ENCODE data around the gene ZNF385C. TPM values are rescaled to one million over a fixed set of nuclear protein-coding genes. Genes with fewer than 3 reads are reported as not detected.
"Not testable (repeated sequence)": the region's sequence is repeated elsewhere in the genome, so short reads cannot be mapped to it uniquely, and the experiment has no call there.

The ZNF385C gene
- polyA plus RNA-seq, 4 donors, result 5.6 to 7.4 (median 6.4) TPM

DNA sequence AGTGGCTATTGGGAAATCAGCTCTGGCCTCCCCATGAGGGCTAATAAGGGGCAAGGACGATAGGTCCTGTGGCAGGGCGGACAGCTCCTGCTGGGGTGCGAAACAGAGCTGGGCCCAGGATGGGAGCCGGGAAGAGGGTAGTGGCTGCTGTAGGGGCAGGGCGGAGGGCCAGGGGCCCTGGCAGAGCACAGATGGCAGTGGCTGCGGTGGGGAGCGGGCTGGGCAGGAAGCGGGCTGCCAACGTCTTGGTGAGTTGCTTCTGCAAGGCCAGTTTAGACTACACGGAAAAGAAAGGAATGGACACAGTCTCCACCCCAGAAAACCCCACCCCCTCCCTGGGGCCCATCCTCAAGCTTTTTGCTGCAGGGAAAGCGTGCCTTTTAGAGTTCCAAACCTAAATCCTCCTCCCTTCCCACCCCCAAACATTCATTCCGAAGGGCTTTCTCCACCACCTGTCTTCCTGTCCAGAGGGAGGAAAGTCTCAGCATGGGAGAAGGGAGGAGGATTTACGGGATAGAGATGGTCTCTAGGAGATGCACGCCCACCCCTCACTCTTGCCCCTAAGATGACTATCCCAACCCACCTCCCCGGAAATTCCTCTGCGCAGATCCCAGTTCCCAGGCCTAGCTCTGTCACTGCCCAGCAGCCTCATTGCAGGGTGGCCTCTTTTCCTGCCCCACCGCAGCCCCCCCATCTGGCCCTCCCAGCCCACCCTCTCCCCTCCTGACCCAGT is 71.2 kb downstream of the ZNF385C start:
- DNase-seq (ENCODE audit: low read depth in 4 of 4, low spot score in 3 of 4), result no peak

DNA sequence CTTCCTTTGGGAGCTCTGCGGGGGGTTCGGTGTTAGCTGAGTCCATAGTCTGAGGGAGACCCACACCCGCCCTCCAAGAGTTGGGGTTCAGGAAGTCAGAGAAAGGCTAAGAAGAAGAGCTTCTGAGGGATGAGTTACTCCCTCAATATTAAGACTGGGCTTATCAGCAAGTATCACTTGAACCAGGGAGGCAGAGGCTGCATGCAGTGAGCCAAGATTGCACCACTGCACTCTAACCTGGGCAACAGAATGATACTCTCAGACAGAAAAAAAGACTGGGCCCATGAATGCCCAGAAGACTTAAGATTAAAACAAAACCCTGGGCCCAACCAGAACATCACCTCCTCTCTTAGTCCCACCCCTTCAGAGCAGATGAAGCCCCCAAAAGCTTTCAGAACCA is 72.3 kb downstream of the ZNF385C start:
- DNase-seq (ENCODE audit: low read depth in 4 of 4, low spot score in 3 of 4), result no peak

DNA sequence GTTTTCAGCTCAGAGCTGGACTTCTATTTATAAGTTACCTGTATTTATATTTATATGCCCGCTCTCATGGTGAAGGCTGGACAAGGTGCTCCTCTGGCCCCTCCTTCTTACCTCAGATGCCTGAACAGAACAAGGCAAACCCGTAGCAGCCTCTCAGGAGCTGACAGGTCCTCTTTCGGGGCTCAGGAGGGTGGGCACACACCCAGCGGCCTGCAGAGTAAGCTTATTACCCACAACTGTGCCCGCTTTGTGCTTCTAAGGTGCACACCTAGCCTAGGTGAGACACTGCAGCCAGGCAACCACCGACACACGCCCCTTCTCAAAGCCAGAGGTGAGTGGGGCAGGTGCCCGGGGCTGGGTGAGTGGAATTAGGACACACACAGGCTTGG is 73.1 kb downstream of the ZNF385C start:
- no peak for DNase-seq (ENCODE audit: low read depth in 4 of 4, low spot score in 3 of 4)

DNA sequence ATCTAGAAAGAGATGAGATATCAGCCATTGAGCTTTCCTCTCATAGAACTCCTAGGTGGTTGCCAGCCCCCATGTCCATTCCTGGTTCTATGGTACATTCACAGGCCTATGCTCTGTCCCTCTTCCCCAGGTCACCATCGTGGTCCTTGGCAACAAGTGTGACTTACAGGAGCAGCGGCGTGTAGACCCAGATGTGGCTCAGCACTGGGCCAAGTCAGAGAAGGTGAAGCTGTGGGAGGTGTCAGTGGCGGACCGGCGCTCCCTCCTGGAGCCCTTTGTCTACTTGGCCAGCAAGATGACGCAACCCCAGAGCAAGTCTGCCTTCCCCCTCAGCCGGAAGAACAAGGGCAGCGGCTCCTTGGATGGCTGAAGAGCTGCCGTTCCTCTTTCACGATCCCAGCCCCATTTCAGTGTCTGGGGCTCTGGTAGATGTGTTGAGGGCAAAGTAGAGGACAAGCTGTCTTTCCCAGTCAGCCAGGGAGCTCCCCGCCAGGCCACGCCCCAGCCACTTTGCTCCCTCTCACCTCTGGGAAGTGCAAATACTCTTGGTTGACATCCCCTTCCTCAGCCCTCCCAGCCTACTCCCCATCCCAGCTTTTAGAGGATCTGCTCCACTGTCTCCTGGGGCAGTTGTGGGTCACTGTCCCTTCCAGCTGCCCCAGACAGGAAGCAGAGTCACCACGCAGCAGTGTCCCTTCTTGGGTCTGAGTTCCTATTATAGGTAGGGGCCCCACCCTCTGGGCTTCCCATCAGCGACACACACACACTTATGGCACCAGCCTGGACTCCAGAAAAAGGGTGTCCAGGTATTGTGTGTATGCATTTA is 74.5 kb downstream of the ZNF385C start:
- DNase-seq (ENCODE audit: low read depth in 4 of 4, low spot score in 3 of 4), result no peak

DNA sequence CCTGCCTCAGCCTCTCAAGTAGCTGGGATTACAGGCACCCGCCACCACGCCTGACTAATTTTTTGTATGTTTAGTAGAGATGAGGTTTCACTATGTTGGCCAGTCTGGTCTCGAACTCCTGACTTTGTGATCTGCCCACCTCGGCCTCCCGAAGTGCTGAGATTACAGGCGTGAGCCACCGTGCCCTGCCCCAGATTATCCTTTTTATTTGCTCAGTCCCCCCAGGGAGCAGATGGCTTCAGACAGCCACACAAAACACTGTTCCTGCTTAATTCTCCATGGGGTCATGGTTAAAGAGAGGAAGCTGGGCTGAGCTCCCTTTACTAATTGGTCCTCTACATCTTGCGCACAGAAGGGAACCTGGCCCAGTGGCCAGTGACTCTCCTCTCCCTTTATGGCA is 77.4 kb downstream of the ZNF385C start:
- not testable (repeated sequence) for DNase-seq (ENCODE audit: low read depth in 4 of 4, low spot score in 3 of 4)

DNA sequence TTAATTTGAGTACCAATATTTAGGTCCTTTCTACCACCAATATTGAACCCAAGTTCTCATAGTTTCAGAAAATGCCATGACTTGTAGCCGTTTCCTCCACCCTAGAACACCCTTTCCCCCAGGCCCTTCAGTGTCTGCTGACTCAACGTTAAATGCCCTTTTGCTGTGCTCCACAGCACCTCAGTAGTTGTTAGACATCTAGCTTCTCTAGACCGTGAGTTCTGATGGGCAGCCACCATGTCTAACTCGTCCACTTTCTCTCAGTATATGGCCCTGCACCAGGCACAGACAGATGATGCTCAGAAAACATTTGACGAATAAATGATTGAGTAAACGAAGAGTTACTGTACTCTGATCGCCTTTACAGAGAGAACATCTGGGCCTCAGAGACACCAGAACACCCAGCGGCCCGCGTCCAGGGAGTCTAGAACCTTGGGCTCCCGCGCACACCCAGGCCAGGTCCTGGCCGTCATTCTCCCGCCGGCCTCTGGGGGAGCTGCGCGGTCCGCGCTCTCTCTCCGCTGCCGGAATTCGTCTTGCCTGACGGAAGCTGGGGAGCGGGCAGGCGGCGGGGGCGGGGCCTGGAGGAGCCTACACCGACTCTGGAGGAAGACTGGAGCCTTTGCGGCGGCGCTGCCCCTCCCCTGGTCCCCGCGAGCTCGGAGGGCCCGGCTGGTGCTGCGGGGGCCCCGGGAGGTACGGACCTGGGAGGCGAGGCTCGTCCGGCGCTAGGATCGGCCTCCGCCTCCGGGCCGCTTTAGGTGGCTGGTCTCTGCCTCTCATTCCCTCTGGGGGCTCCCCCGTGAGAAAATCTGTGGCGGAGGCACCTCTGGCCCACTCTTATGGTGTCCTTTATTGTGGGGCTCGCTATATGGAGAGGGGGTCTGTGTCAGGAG is 78.5 kb downstream of the ZNF385C start, which contains the start of gene NKIRAS2:
Gene NKIRAS2, plus strand, starts transcription at position 582 of the 896 bp plus-strand sequence. CDS start 1,488 bp downstream, outside the sequence.
- DNase-seq (ENCODE audit: low read depth in 4 of 4, low spot score in 3 of 4), result peak; percentile 69 to 81 (median 76)

DNA sequence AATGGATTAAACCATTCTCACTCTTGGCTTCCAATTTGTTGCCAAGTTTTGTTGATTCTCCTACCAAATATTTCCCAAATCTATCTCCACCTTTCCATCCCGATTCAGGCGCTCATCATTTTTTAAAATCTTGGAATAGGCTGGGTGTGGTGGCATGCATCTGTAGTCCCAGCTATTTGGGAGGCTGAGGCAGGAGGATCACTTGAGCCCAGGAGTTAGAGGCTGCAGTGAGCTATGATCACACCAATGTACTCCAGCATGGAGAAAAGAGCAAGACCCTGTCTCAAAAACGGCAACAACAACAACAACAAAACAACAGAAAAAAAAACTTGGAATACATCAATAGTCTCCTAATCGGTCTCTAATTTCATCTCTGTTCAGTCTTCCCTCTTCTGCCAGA is 79.3 kb downstream of the ZNF385C start:
- DNase-seq (ENCODE audit: low read depth in 4 of 4, low spot score in 3 of 4), result no peak

DNA sequence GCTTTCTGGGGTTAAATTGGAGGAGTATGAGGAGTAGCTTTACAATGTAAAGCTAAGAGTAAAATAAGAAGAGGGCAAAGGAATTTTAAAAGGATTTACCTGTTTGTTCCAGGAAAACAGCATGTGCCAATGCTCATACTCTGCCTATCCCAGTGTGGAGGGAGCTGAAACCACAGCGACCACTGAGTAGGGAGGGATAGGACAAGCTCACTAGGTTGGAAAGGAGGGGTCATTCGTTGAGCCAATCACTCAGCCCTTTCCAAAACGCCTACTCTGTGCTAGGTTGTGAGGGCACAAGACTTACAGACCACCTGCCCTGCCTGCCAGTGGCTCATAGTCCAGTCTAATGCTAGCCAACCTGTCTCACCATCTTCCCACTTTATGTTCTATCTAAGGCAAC is 79.9 kb downstream of the ZNF385C start:
- no peak for DNase-seq (ENCODE audit: low read depth in 4 of 4, low spot score in 3 of 4)

DNA sequence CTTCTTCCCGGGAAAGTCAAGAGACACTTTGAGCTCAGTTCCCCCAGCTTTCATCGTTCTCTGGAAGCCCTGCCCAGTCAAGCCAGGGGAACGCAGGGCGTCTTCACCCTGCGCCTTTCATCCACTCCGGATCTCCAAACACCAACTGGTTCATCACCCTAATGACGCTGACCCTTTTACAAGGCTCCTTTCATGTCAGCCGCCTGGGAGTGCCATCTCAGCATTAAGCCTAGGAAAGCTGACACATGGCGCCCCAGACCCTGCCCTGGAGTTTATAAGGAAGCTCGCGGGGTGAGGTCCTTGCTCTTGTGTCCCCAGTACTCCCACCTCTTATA is 80.4 kb downstream of the ZNF385C start:
- DNase-seq (ENCODE audit: low read depth in 4 of 4, low spot score in 3 of 4), result no peak

DNA sequence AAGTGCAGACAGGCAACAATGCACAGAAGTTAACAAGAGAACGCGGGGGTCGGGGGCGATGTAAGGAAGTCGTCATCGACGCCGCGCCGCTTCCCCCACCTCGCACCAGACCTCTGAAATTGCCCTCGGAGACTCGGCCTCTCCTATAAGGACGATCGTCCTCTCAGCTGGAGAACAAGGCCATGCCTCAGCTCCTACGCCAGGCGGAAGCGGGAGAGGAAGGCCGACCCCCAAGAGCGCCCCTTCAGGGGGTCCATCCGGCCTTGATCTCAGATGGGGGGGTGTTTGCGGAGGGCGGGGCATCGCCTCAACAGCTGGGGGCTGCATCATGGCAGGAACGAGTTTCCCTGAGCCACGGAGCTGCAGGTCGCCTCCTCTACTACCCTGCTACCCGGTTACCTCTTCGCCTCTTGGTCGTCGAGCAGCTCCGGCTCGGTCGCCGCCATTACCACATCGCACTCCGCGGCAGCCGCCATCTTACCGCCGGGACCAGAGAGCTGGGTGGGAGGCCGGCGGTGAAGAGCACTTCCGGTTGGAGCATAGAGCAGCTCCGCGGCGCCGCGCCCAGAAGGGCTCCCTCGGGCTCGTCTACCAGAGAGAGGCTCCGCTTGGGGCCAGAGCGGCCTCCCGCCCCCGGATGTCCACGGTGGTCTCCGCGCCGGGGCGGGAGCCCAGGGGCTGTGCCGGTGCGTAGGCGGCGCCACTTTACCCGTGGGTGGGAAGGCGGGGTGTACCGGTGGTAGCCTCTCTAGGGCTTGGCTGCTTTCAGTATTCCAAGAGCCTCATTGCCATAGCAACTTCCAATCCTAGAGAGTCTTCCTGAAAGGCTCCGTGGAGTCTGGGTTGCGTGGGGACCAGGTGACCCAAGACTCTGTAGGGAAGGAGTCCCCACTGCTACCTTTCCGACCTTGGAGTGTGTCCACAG is 81.1 kb downstream of the ZNF385C start, which contains the start of gene DNAJC7:
Gene DNAJC7, minus strand, starts transcription at position 499 of the 925 bp plus-strand sequence. Its CDS starts 23 bp downstream, at position 476.
- peak; percentile 82 to 84 (median 82) for DNase-seq (ENCODE audit: low read depth in 4 of 4, low spot score in 3 of 4)

DNA sequence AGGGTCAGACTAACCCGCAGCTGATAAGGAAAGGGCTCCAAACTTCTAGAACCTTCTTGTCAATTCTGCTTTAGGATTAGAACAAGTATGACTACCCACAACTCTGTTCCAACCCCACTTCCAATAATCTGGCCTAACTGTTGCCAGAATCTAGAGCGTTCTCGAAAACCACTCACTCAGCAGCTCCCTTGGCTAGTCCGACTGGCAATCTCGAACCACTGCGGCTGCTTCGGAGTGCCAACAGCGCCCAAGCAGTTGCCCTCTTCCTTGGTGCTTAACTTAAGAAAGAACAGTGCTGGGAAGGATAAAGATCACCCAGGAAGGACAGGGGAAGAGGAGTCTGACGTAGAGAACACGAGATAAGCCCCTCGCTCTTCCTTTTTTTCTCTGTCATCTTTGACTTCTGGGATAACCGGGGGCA is 81.9 kb downstream of the ZNF385C start:
- DNase-seq (ENCODE audit: low read depth in 4 of 4, low spot score in 3 of 4), result no peak

DNA sequence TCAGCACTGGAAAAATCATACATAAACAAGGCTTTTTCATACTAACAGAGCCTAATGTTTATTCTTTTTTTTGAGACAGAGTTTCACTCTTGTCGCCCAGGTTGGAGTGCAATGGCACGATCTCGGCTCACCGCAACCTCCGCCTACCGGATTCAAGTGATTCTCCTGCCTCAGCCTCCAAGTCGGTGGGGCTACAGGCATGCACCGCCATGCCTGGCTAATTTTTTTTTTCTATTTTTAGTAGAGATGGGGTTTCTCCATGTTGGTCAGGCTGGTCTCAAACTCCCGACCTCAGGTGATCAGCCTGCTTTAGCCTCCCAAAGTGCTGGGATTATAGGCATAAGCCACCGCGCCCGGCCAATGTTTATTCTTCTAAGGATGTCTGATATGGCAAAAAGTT is 84.5 kb downstream of the ZNF385C start:
- not testable (repeated sequence) for DNase-seq (ENCODE audit: low read depth in 4 of 4, low spot score in 3 of 4)

DNA sequence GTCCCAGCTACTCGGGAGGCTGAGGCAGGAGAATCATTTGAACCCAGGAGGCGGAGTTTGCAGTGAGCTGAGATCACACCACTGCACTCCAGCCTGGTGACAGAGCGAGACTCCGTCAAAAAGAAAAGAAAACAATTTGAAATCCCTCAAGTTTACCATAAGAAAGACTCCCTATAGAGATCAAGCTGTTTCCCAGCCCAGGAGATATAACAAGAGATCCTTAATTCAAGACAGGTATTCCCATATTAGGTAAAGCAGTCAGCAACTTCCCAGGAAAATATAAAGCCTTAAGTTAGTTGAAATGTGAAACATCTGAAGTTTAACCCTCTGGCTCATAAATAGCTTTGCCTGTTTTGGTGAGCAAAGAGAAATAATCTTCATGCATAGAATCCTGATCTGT is 85.9 kb downstream of the ZNF385C start:
- DNase-seq (ENCODE audit: low read depth in 4 of 4, low spot score in 3 of 4), result not testable (repeated sequence)

DNA sequence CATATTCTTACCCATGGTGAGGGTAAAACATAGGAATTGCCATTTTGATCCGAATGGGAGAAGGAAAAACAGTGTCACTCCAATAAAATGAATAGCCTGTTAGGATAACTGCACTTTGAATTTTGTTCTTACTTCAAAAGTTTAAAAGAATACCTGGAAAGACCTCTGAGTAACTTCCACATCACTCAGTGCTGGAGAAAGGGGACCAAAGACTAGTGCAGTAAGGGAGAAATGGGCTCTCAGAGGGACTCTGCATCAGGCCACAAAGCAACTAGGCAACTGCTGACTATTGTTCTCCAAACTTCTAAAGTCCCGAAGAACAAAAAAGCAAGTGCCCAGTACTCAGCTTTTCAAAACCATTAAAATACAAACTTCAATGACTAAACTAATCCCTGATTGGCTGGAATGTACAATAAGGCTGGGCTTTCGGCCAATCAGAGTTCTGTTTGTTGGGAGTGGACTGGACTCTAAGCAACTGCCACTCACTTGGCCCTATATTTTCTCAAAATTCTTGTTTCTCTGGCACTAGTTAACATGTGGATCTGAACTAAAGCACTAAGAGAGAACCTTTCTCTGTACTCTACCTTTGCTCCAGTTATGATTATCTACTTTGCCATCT is 87.3 kb downstream of the ZNF385C start:
- DNase-seq (ENCODE audit: low read depth in 4 of 4, low spot score in 3 of 4), result no peak

DNA sequence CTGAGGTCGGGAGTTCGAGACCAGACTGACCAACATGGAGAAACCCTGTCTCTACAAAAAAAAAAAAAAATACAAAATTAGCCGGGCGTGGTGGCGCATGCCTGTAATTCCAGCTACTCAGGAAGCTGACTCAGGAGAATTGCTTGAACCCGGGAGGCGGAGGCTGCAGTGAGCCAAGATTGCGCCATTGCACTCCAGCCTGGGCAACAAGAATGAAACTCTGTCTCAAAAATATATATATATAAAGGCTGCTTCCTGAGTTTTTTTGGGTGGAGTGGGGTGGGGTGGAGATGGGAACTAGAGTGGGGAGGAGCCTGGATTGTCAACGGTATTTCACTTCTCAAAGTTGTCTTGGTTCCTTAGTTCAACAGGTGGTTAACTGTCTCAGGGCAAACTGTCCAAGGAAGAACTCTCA is 88.0 kb downstream of the ZNF385C start:
- DNase-seq (ENCODE audit: low read depth in 4 of 4, low spot score in 3 of 4), result not testable (repeated sequence)

DNA sequence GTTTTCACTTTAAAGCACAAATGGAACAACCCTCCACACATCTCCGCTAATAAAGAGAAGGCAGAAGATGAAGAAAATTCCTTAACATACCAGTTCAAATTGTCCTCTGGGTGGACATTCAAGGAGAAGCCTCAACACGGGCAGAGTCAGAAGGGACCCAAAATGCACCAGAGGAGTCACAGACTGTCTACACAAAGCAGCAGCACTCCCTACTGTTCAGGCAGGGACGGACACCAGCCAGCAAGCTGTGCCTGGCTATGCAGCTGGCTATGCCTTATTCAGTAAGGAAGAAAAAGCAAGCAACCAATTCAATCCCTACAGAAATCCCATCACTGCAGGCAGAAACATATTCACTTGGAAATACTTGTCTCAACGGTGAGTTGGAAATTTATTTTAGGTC is 89.1 kb downstream of the ZNF385C start:
- no peak for DNase-seq (ENCODE audit: low read depth in 4 of 4, low spot score in 3 of 4)

DNA sequence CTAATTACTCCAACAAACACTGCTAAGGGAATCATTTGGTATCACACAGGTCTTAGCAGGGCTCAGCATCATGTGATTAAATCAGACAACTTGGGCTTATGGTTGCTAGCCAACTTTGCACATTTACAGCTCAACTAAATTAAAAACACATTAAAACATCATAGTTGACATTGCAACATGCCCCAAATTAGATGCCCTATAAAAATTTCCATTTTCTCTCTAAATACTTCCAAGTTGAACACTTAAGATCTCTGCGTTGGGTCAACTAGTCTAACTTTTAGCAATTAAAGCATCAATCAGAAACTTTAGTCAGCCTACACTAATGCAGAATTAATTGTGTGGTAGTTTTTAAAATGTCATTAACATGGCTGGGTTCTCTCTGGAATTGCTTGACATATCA is 93.1 kb downstream of the ZNF385C start:
- no peak for DNase-seq (ENCODE audit: low read depth in 4 of 4, low spot score in 3 of 4)

DNA sequence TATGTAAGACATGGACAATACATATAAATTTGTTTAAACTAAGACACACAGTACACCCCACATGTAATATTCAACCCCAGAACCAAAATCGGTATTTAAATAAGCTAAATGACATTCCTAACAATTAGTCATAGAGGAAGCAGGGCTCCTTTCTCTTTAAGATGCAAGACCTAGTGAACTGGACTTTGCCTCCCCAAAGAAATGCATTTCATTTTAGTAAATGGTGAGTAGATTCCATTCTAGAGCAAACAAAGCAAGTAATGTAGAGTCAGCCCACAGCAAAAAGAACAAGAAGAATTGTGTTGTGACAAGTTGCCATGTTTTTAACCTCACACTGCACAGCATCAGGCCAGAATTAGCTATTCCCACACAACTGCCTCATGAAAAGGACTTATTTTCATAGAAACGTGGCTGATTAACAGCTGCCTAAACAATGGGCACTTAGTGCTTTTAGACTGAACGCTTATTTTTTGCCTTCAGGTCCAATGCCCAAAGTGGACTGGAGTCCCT is 95.4 kb downstream of the ZNF385C start:
- no peak for DNase-seq (ENCODE audit: low read depth in 4 of 4, low spot score in 3 of 4)

DNA sequence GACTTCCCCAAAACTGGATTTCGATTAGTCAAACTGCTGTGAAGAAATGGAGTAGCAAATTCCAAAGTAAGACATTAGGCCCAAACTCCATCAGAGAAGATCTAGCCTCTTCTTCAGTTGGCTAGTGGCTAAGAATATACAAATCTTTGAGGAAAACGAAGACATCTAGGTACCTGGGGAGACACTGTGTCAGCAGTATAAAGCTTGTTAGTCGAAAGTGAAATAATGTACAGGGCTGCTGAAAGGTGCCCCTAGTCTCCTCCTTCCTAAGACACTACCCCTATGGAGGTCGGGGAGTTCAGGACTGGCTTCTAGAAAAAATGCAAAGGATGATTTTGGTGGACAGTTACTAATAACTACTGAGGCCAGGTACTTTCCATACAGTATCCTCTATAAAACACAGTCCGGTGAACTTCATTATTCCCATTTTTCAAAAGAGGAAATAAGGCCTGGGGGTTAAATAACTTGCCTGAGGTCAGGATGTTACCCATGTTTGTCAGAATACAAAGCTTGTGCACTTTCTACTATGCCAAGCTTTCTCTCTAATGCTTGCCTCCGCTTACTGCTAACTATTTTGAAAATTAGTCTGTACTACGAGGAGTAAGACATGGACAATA is 96.0 kb downstream of the ZNF385C start:
- no peak for DNase-seq (ENCODE audit: low read depth in 4 of 4, low spot score in 3 of 4)

Measured in right renal pelvis (tissue), 4 donors.